Caco-2 (cell line): ENCODE data around the gene NEK11. TPM values are rescaled to one million over a fixed set of nuclear protein-coding genes. Genes with fewer than 3 reads are reported as not detected.

ENCODE experiments used
- BruUV-seq: library from RNA; stranded (reverse); fragments of 400-500 nt; replicated peaks from 2 replicates; lab custom pipeline; 2021; lab: Mats Ljungman, UMichigan
- CTCF ChIA-PET: fragments of 300-600 bp; sonication (Branson Sonifier 250); formaldehyde crosslinking; loops from one replicate; lab custom pipeline; 2022; ENCODE audit warnings: antibody characterized with exemption; lab: Charles Lee
- POLR2A ChIA-PET: fragments of 300-600 bp; sonication (Branson Sonifier 250); formaldehyde crosslinking; loops from one replicate; lab custom pipeline; 2022; ENCODE audit warnings: antibody characterized with exemption; lab: Charles Lee
- DNase-seq, 2 experiments: peaks; one replicate each; pipeline versions ENCODE4 v3.0.0 to v3.0.0-alpha.2; 2020 to 2022
- H3K27me3 ChIP-seq: replicated peaks from 2 replicates; pipeline ENCODE4 v1.6.0; 2011; ENCODE audit warnings: low read length; ENCODE audit not compliant: control insufficient read depth, insufficient read depth
- H3K36me3 ChIP-seq: 2 replicates; pipeline ENCODE4 v1.5.1; 2011; ENCODE audit warnings: low read length; ENCODE audit not compliant: control insufficient read depth, insufficient read depth
- H3K4me1 ChIP-seq: fragments of 250-450 bp; sonication (Bioruptor Pico); 2 replicates; pipeline ENCODE4 v1.5.1; 2020; ENCODE audit warnings: mild to moderate bottlenecking
- H3K4me3 ChIP-seq: 2 replicates; pipeline ENCODE4 v1.5.1; 2011; ENCODE audit warnings: low read depth, mild to moderate bottlenecking, control low read depth, low read length
- H3K9me3 ChIP-seq: fragments of 250-450 bp; sonication (Bioruptor Pico); 2 replicates; pipeline ENCODE4 v1.5.1; 2020; ENCODE audit warnings: mild to moderate bottlenecking, moderate library complexity
- H3K27ac Mint-ChIP-seq: one replicate; pipeline ENCODE4 v1.8.0; 2022; ENCODE audit warnings: mixed read lengths; ENCODE audit not compliant: unreplicated experiment
- H3K27me3 Mint-ChIP-seq: one replicate; pipeline ENCODE4 v1.8.0; 2022; ENCODE audit warnings: mixed read lengths; ENCODE audit not compliant: insufficient read depth, unreplicated experiment
- H3K36me3 Mint-ChIP-seq: one replicate; pipeline ENCODE4 v1.8.0; 2022; ENCODE audit warnings: mild to moderate bottlenecking, mixed read lengths; ENCODE audit not compliant: insufficient read depth, unreplicated experiment
- H3K4me1 Mint-ChIP-seq: one replicate; pipeline ENCODE4 v1.8.0; 2022; ENCODE audit warnings: low read depth, mixed read lengths; ENCODE audit not compliant: unreplicated experiment
- H3K4me3 Mint-ChIP-seq: one replicate; pipeline ENCODE4 v1.8.0; 2022; ENCODE audit warnings: mild to moderate bottlenecking, moderate library complexity, mixed read lengths; ENCODE audit not compliant: unreplicated experiment
- H3K9me3 Mint-ChIP-seq: one replicate; pipeline ENCODE4 v1.8.0; 2022; ENCODE audit warnings: mixed read lengths; ENCODE audit not compliant: unreplicated experiment
- intact Hi-C: fragments of 100-400 bp; cut with micrococcal nuclease; formaldehyde crosslinking; loops from one replicate; pipeline ENCODE4 v1.10.0; 2022; ENCODE audit not compliant: unreplicated experiment
- total RNA-seq: library from RNA; stranded (reverse); gene quantifications from 2 replicates; pipeline ENCODE4 v1.2.3, GENCODE V29; 2022
- TF ChIP-seq, protein P1 (sequence below), 2 experiments: fragments of 200-600 bp in 1 of 2; IDR thresholded peaks; 1 replicate in 1 of 2; 2 replicates in 1 of 2; pipeline versions ENCODE4 v1.5.1 to v1.8.0; 2011 to 2022; ENCODE audit warnings: antibody characterized with exemption in 1 of 2, control low read depth in 1 of 2, inconsistent platforms in 1 of 2, low read depth in 1 of 2, low read length in 1 of 2, mild to moderate bottlenecking in 1 of 2, moderate library complexity in 1 of 2; ENCODE audit not compliant: insufficient read depth in 1 of 2, severe bottlenecking in 1 of 2, unreplicated experiment in 1 of 2

NEK11 gene
- total RNA-seq, 1 experiment from 2014 or later, result 4.4 TPM

DNA sequence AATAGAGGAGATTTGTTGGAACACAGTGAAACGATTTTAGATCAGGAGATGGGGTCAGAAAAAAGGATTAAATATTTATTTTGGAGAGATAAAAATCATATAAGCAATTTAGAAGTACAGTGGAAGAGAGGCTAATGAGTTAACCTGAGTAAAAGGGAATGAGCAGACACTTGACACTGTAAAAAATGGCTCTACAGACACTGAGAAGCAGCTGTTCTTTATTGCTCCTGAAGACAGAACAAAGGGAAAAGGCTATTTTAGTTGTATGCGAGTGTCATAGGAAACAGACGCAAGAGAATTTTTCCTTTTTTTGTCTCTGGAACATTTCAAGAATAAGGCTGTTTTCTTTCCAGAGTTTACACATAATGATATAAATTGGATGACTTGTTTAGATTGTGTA, 34.3 kb upstream of the NEK11 start:
- TF ChIP-seq, protein P1, sequence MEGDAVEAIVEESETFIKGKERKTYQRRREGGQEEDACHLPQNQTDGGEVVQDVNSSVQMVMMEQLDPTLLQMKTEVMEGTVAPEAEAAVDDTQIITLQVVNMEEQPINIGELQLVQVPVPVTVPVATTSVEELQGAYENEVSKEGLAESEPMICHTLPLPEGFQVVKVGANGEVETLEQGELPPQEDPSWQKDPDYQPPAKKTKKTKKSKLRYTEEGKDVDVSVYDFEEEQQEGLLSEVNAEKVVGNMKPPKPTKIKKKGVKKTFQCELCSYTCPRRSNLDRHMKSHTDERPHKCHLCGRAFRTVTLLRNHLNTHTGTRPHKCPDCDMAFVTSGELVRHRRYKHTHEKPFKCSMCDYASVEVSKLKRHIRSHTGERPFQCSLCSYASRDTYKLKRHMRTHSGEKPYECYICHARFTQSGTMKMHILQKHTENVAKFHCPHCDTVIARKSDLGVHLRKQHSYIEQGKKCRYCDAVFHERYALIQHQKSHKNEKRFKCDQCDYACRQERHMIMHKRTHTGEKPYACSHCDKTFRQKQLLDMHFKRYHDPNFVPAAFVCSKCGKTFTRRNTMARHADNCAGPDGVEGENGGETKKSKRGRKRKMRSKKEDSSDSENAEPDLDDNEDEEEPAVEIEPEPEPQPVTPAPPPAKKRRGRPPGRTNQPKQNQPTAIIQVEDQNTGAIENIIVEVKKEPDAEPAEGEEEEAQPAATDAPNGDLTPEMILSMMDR (IDR thresholded peaks at IDR 0.05; ENCODE audit: insufficient read depth in 1 of 2, low read depth in 1 of 2, low read length in 1 of 2, severe bottlenecking in 1 of 2, unreplicated experiment in 1 of 2), result no peak
- DNase-seq, result no peak
- intact Hi-C loops, result no loop called here
- Histone ChIP-seq H3K36me3 (0 out of 2 replicates have a peak, but pooled peaks cover 1% of the 10 kb centered on the region), H3K9me3 (no peaks in the 10 kb centered on the region; the same call in 1 of the 2 replicates), H3K4me3 (no peak overlapping the region), H3K27me3 (no peaks in the 10 kb centered on the region), H3K4me1 (no peaks in the 10 kb centered on the region)
- POLR2A ChIA-PET, result no interaction called here
- H3K36me3 Mint-ChIP-seq, result peaks cover 18% of the 10 kb centered on the region
- no peak overlapping the region for H3K27ac Mint-ChIP-seq
- no peaks in the 10 kb centered on the region for H3K9me3 Mint-ChIP-seq
- H3K4me1 Mint-ChIP-seq, result no peaks in the 10 kb centered on the region
- CTCF ChIA-PET, result no interaction called here
- H3K4me3 Mint-ChIP-seq, result no peak overlapping the region
- BruUV-seq, result no TSS peak
- no peaks in the 10 kb centered on the region for H3K27me3 Mint-ChIP-seq

DNA sequence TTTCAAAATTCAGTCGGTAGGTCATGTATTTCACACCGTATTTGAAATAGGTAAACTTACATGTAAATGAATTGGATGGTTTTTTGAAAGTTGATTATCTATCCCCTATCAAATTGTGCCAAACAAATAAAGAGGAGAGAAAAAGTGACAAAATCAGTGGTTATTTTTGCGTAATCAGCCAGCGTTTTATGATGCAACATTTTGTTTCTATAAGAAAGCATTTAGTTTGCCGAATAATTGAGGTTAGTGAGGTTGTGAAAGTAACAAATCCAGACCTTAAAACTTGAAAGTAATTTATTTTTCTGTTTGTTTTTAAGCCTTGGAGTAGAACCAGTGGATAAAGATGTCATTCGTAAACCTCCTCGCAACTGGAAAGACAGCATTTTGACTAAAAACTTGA, 29.4 kb upstream of the NEK11 start:
- H3K27me3 ChIP-seq, result no peaks in the 10 kb centered on the region
- DNase-seq, result no peak
- no peak overlapping the region for H3K4me3 ChIP-seq
- Mint-ChIP-seq H3K27ac (no peak overlapping the region), H3K4me3 (no peak overlapping the region), H3K9me3 (no peaks in the 10 kb centered on the region), H3K27me3 (no peaks in the 10 kb centered on the region), H3K36me3 (peaks cover 21% of the 10 kb centered on the region), H3K4me1 (no peaks in the 10 kb centered on the region)
- BruUV-seq, result no TSS peak
- H3K9me3 ChIP-seq, result no peaks in the 10 kb centered on the region
- no peaks in the 10 kb centered on the region for H3K36me3 ChIP-seq
- POLR2A ChIA-PET, result no interaction called here
- CTCF ChIA-PET, result no interaction called here
- intact Hi-C loops, result no loop called here
- TF ChIP-seq, protein P1 (IDR thresholded peaks at IDR 0.05; ENCODE audit: insufficient read depth in 1 of 2, low read depth in 1 of 2, low read length in 1 of 2, severe bottlenecking in 1 of 2, unreplicated experiment in 1 of 2), result no peak
- H3K4me1 ChIP-seq, result no peaks in the 10 kb centered on the region

DNA sequence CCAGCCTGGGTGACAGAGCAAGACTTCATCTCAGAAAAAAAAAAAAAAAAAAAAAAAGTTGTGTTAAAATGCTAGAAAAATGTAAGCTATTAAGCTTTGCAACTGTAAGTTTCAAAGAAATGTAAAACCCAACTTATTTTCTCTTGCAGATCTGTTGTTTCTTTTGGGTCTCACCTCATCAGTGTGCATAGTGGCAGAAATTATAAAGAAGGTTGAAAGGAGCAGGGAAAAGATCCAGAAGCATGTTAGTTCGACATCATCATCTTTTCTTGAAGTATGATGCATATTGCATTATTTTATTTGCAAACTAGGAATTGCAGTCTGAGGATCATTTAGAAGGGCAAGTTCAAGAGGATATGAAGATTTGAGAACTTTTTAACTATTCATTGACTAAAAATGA, 25.6 kb upstream of the NEK11 start:
- no peak overlapping the region for H3K4me3 Mint-ChIP-seq
- H3K36me3 Mint-ChIP-seq, result peaks cover 31% of the 10 kb centered on the region
- TF ChIP-seq, protein P1 (IDR thresholded peaks at IDR 0.05; ENCODE audit: insufficient read depth in 1 of 2, low read depth in 1 of 2, low read length in 1 of 2, severe bottlenecking in 1 of 2, unreplicated experiment in 1 of 2), result no peak
- ChIA-PET POLR2A (no interaction called here), CTCF (no interaction called here)
- Histone ChIP-seq H3K27me3 (no peaks in the 10 kb centered on the region), H3K9me3 (no peaks in the 10 kb centered on the region), H3K4me3 (no peak overlapping the region), H3K36me3 (no peaks in the 10 kb centered on the region; the same call in 1 of the 2 replicates), H3K4me1 (no peaks in the 10 kb centered on the region)
- no peak overlapping the region for H3K27ac Mint-ChIP-seq
- intact Hi-C loops, result no loop called here
- no TSS peak for BruUV-seq
- no peaks in the 10 kb centered on the region for H3K27me3 Mint-ChIP-seq
- H3K9me3 Mint-ChIP-seq, result no peaks in the 10 kb centered on the region
- H3K4me1 Mint-ChIP-seq, result no peaks in the 10 kb centered on the region
- no peak for DNase-seq
